GM13977 (cell line): ENCODE measurements around the gene KRTAP9-3.
"Not testable (repeated sequence)": the region's sequence is repeated elsewhere in the genome, so short reads cannot be mapped to it uniquely, and the experiment has no call there.

Experiments
- DNase-seq: peaks from one replicate; pipeline ENCODE4 v3.0.0; 2012; ENCODE audit warnings: low spot score
- CTCF ChIP-seq: IDR thresholded peaks from 2 replicates; pipeline ENCODE4 v1.5.1; 2012; ENCODE audit warnings: mild to moderate bottlenecking, control low read depth; ENCODE audit not compliant: insufficient read depth; ENCODE audit errors: extremely low read depth, missing control alignments
- in situ Hi-C: fragments of 300-500 bp; cut with MboI; formaldehyde crosslinking; loops from one replicate; pipeline ENCODE4 v1.12.0; 2022; ENCODE audit warnings: low sequenced_read_pairs, low pct_unique_long_range_greater_than_20kb, mixed read lengths, inconsistent platforms; ENCODE audit not compliant: unreplicated experiment

The KRTAP9-3 gene

DNA sequence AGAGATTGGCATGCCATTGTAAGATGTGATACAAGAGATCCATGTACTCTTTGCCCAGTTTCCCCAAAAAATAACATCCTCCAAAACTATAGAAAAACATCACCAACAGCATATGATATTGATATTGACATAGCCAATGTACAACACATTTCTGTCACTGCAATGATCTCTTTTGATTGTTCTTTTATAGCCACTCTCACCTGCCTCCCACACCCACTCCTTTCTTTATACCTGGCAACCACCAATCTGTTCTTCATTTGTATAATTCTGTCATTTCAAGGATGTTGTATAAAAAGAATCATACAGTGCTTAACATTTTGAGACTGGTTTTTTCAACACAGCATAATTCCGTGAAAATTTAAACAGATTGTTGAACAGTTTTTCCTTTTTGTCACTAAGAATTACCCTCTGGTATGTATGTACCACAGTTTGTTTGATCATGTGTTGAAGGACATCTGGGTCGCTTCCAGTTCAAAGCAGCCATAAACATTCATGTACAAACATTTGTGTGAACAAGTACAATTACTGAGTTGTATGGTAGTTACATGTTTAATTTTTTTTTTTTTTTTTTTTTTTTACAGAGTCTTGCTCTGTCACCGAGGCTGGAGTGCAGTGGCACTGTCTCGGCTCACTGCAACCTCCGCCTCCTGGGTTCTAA, 32.7 kb upstream of the KRTAP9-3 start:
- DNase-seq = no peak
- TF ChIP-seq CTCF = no peak
- in situ Hi-C loops = no loop called here

DNA sequence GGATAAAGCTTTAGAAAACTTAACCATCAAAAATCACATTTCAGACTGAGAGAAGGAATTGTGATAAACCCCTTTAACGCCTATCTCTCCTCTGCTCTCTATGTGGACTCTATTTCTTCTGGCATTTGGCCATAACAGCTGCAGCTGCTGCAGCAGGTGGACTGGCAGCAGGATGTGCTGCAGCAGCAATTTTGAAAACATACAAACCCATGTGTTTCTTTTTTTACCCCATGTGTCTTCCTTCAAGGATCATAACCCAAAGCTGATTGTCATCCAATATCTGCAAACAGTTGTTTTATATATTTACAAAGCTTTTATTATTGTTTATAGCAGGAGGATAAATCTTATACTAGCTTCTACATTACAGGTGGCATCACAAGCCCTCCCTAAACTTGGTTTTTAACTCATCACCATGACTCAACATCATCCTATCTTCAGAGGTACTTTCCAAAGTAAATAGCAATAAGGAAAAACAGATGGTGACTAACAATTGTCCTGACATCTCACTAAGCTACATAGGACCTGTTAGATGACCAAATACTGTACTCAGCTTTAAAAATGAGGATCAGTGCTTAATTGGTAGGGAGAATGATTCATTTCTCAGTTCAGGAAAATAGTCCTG, 20.3 kb upstream of the KRTAP9-3 start:
- in situ Hi-C loops = no loop called here
- TF ChIP-seq CTCF = no peak
- DNase-seq = no peak

GRCh38 chr17:41212524-41213169, 19.6 kb upstream of the KRTAP9-3 start:
- in situ Hi-C loops = no loop called here
- no peak for TF ChIP-seq CTCF

GRCh38 chr17:41215681-41216080, 16.6 kb upstream of the KRTAP9-3 start:
- in situ Hi-C loops = no loop called here

More at GRCh38 chr17:41212524-41213169, 19.6 kb upstream of the KRTAP9-3 start:
- DNase-seq = no peak

GRCh38 chr17:41223821-41224220, 8.4 kb upstream of the KRTAP9-3 start:
- TF ChIP-seq CTCF = no peak
- in situ Hi-C loops = no loop called here
- no peak for DNase-seq

More at GRCh38 chr17:41215681-41216080, 16.6 kb upstream of the KRTAP9-3 start:
- DNase-seq = no peak
- no peak for TF ChIP-seq CTCF

GRCh38 chr17:41226051-41226450, 6.2 kb upstream of the KRTAP9-3 start:
- TF ChIP-seq CTCF = no peak
- no peak for DNase-seq
- in situ Hi-C loops = no loop called here

DNA sequence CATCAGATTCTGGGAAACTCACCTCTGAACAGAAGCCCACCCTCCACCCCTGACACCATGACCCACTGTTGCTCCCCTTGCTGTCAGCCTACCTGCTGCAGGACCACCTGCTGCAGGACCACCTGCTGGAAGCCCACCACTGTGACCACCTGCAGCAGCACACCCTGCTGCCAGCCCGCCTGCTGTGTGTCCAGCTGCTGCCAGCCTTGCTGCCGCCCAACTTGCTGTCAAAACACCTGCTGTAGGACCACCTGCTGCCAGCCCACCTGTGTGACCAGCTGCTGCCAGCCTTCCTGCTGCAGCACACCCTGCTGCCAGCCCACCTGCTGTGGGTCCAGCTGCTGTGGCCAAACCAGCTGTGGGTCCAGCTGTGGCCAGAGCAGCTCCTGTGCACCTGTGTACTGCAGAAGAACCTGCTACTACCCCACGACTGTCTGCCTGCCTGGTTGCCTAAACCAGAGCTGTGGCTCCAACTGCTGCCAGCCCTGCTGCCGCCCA, 5.6 kb upstream of the KRTAP9-3 start, which contains the start of gene KRTAP9-2:
Gene KRTAP9-2 (plus strand): TSS at position 51 of the 498 bp plus-strand sequence. CDS start 7 bp downstream, at position 58.
- in situ Hi-C loops, DNase-seq: not testable (repeated sequence)
